Activated naive CD8-positive, alpha-beta T cell treated with anti-CD3 and anti-CD28 coated beads, Interleukin-2, amount 50 U/mL, for 16 hours (primary cell): ENCODE measurements around the gene S100A13.

ENCODE experiments used
- DNase-seq: peaks from one replicate; pipeline ENCODE4 v3.0.0-alpha.2; 2020; ENCODE audit warnings: low read depth, low spot score

Gene S100A13

GRCh38 chr1:153627715-153628626 is 666 bp upstream of the S100A13 start, which contains the start of gene S100A1:
Gene S100A1 (plus strand): TSS chr1:153628434. CDS start chr1:153630522, 2,088 bp downstream.
- DNase-seq = no peak

- DNase-seq = no peak
Observed at GRCh38 chr1:153626477-153626903, 815 bp downstream of the S100A13 start.

- no peak for DNase-seq
Observed at GRCh38 chr1:153624965-153625611, 2.2 kb downstream of the S100A13 start.

- DNase-seq = no peak
Observed at GRCh38 chr1:153623101-153623500, 4.2 kb downstream of the S100A13 start.

- no peak for DNase-seq
Observed at GRCh38 chr1:153619171-153619570, 8.1 kb downstream of the S100A13 start.

- peak; percentile 23 for DNase-seq
Observed at GRCh38 chr1:153617663-153618062, 9.6 kb downstream of the S100A13 start.

- no peak for DNase-seq
Observed at GRCh38 chr1:153616917-153617311, 10.4 kb downstream of the S100A13 start.

GRCh38 chr1:153616144-153616916 is 11.0 kb downstream of the S100A13 start, which contains the start of gene S100A14:
Gene S100A14 (minus strand): TSS chr1:153616325. CDS start chr1:153615858, 467 bp downstream.
- no peak for DNase-seq

GRCh38 chr1:153615406-153615805 is 11.9 kb downstream of the S100A13 start:
- no peak for DNase-seq

- no peak for DNase-seq
Observed at GRCh38 chr1:153614906-153615305, 12.4 kb downstream of the S100A13 start.

GRCh38 chr1:153614189-153614900 is 13.0 kb downstream of the S100A13 start:
- DNase-seq = no peak

- DNase-seq = no peak
Observed at GRCh38 chr1:153613406-153613805, 13.9 kb downstream of the S100A13 start.

- no peak for DNase-seq
Observed at GRCh38 chr1:153612755-153613331, 14.5 kb downstream of the S100A13 start, which contains the start of gene S100A16. Gene S100A16 (minus strand): TSS chr1:153613137. CDS start chr1:153608151, 4,986 bp downstream.

- DNase-seq = no peak
Observed at GRCh38 chr1:153612111-153612754, 15.1 kb downstream of the S100A13 start.

- no peak for DNase-seq
Observed at GRCh38 chr1:153611356-153611755, 15.9 kb downstream of the S100A13 start.

GRCh38 chr1:153610811-153611301 is 16.4 kb downstream of the S100A13 start:
- DNase-seq = no peak

GRCh38 chr1:153610334-153610733 is 17.0 kb downstream of the S100A13 start:
- no peak for DNase-seq

- DNase-seq = no peak
Observed at GRCh38 chr1:153609585-153609907, 17.8 kb downstream of the S100A13 start.

- no peak for DNase-seq
Observed at GRCh38 chr1:153608742-153609584, 18.3 kb downstream of the S100A13 start.
